Neural progenitor cell (in vitro differentiated cells): ENCODE data around the gene TAF4B. TPM values are rescaled to one million over a fixed set of nuclear protein-coding genes. Genes with fewer than 3 reads are reported as not detected.
"Not testable (repeated sequence)": the region's sequence is repeated elsewhere in the genome, so short reads cannot be mapped to it uniquely, and the experiment has no call there.

ENCODE experiments used
- DNase-seq: peaks from one replicate; pipeline ENCODE4 v3.0.0-alpha.2; 2016; ENCODE audit warnings: low spot score
- H2AFZ ChIP-seq: fragments of 200-600 bp; sonication (generic); replicated peaks from 2 replicates; pipeline ENCODE4 v1.6.1; 2016; ENCODE audit warnings: antibody characterized with exemption
- H3F3A ChIP-seq: fragments of 200-600 bp; sonication (generic); 2 replicates; pipeline ENCODE4 v1.6.1; 2016; ENCODE audit warnings: antibody characterized with exemption, low read depth
- H3K27ac ChIP-seq: fragments of 200-600 bp; sonication (generic); 2 replicates; pipeline ENCODE4 v1.5.1; 2016; ENCODE audit warnings: mild to moderate bottlenecking
- H3K27me3 ChIP-seq: fragments of 200-600 bp; sonication (generic); 2 replicates; pipeline ENCODE4 v1.6.1; 2016; ENCODE audit warnings: mild to moderate bottlenecking, moderate library complexity
- H3K36me3 ChIP-seq: fragments of 200-600 bp; sonication (generic); 2 replicates; pipeline ENCODE4 v1.5.1; 2016
- H3K4me1 ChIP-seq: fragments of 200-600 bp; sonication (generic); 2 replicates; pipeline ENCODE4 v1.6.1; 2016; ENCODE audit warnings: mixed run types
- H3K4me2 ChIP-seq: fragments of 200-600 bp; sonication (generic); 2 replicates; pipeline ENCODE4 v1.6.1; 2016
- H3K4me3 ChIP-seq: fragments of 200-600 bp; sonication (generic); 2 replicates; pipeline ENCODE4 v1.5.1; 2016
- H3K79me2 ChIP-seq: fragments of 200-600 bp; sonication (generic); 2 replicates; pipeline ENCODE4 v1.6.1; 2016; ENCODE audit warnings: low read depth
- H3K9ac ChIP-seq: fragments of 200-600 bp; sonication (generic); 2 replicates; pipeline ENCODE4 v1.6.1; 2016
- H3K9me3 ChIP-seq: fragments of 200-600 bp; sonication (generic); 2 replicates; pipeline ENCODE4 v1.5.1; 2016; ENCODE audit warnings: low read depth
- H4K20me1 ChIP-seq: fragments of 200-600 bp; sonication (generic); 2 replicates; pipeline ENCODE4 v1.6.1; 2016; ENCODE audit warnings: low read depth
- H3K27ac Mint-ChIP-seq: 3 replicates; pipeline ENCODE4 v1.8.0; 2021; ENCODE audit warnings: mixed read lengths
- H3K27me3 Mint-ChIP-seq: 2 replicates; pipeline ENCODE4 v1.8.0; 2022; ENCODE audit warnings: low read depth, mild to moderate bottlenecking, inconsistent platforms, moderate library complexity, mixed read lengths; ENCODE audit not compliant: insufficient read depth
- H3K36me3 Mint-ChIP-seq: 3 replicates; pipeline ENCODE4 v1.8.0; 2021; ENCODE audit warnings: mixed read lengths
- H3K4me1 Mint-ChIP-seq: 3 replicates; pipeline ENCODE4 v1.8.0; 2021; ENCODE audit warnings: mixed read lengths
- H3K4me3 Mint-ChIP-seq: 3 replicates; pipeline ENCODE4 v1.8.0; 2021; ENCODE audit warnings: mild to moderate bottlenecking, moderate library complexity, mixed read lengths
- H3K9me3 Mint-ChIP-seq: 3 replicates; pipeline ENCODE4 v1.8.0; 2020; ENCODE audit warnings: mixed read lengths
- EZH2 ChIP-seq: fragments of 200-600 bp; sonication (generic); IDR thresholded peaks from 2 replicates; pipeline ENCODE4 v1.6.1; 2017; ENCODE audit warnings: antibody characterized with exemption, mild to moderate bottlenecking, moderate library complexity
- EZH2phosphoT487 ChIP-seq: fragments of 200-600 bp; sonication (generic); IDR thresholded peaks from 2 replicates; pipeline ENCODE4 v1.6.1; 2017; ENCODE audit warnings: antibody characterized with exemption
- total RNA-seq: library from RNA; depleted of rRNA; stranded (reverse); fragments of >200 nt; gene quantifications from 2 replicates; pipeline ENCODE4 v1.2.3, GENCODE V29; 2015; ENCODE audit warnings: low replicate concordance
- TF ChIP-seq, protein P1 (sequence below): fragments of 200-600 bp; sonication (generic); IDR thresholded peaks from 2 replicates; pipeline ENCODE4 v1.5.1; 2017; ENCODE audit warnings: antibody characterized with exemption, mild to moderate bottlenecking

Gene TAF4B
- total RNA-seq, 1 donor from 2014 or later: 6.9 TPM

DNA sequence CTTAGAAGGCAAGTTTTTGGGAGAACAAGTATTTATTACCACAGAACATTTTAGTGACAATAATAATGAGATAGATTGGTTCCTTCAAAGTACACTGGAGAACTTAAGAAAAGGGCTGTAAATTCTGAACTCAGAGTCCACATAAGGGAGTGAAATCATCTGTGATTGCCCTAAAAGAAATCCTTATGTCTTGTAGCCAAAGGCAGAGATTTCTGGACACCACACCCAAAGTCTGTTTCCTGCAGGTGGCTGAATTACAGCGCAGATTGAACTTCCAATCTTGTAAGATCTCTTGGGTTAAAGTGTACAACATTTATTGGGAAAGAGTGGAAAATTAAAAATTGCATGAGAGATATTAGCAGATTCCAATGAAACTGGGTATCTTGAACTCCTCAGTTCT lies 143.8 kb downstream of the TAF4B start:
- no peak overlapping the region for H2AFZ ChIP-seq
- Mint-ChIP-seq H3K27me3 (peaks cover 2% of the 10 kb centered on the region), H3K4me3 (no peak overlapping the region), H3K36me3 (no peaks in the 10 kb centered on the region), H3K4me1 (no peaks in the 10 kb centered on the region), H3K9me3 (peaks cover 2% of the 10 kb centered on the region), H3K27ac (no peak overlapping the region)
- H3K27me3 ChIP-seq: no peaks in the 10 kb centered on the region
- H3K4me3 ChIP-seq: no peak overlapping the region
- H3K9ac ChIP-seq: no peak overlapping the region
- no peak overlapping the region for H3K4me2 ChIP-seq
- peaks cover 4% of the 10 kb centered on the region for H3K9me3 ChIP-seq
- no peaks in the 10 kb centered on the region for H3F3A ChIP-seq
- no peak for TF ChIP-seq EZH2
- H3K36me3 ChIP-seq: no peaks in the 10 kb centered on the region
- H3K79me2 ChIP-seq: no peaks in the 10 kb centered on the region
- H4K20me1 ChIP-seq: no peaks in the 10 kb centered on the region
- H3K4me1 ChIP-seq: no peaks in the 10 kb centered on the region
- DNase-seq: no peak
- H3K27ac ChIP-seq: no peak overlapping the region

DNA sequence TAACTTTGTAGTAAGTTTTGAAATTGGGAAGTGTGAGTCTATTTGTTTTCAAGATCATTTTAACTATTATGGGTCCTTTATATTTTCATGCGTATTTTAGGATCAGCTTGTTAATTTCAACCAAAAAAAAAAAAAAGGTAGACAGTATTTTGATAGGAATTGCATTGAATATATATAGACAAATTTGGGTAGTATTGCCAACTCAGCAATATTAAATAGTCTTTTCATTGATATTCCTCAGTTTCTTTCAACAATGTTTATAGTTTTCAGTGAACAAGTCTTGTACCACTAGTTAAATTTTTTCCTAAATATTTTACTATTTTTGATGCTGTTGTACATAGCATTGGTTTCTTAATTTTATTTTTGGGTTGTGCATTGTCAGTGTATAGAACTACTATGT lies 149.9 kb downstream of the TAF4B start:
- H3K36me3 ChIP-seq: no peaks in the 10 kb centered on the region
- no peak overlapping the region for H3K4me2 ChIP-seq
- no peaks in the 10 kb centered on the region for H3K9me3 Mint-ChIP-seq
- H3K27ac ChIP-seq: no peak overlapping the region
- H4K20me1 ChIP-seq: no peaks in the 10 kb centered on the region
- no peaks in the 10 kb centered on the region for H3K9me3 ChIP-seq
- no peaks in the 10 kb centered on the region for H3K27me3 Mint-ChIP-seq
- DNase-seq: no peak
- H3K27ac Mint-ChIP-seq: no peak overlapping the region
- H3K4me1 Mint-ChIP-seq: no peaks in the 10 kb centered on the region
- no peak for TF ChIP-seq EZH2
- no peak for TF ChIP-seq EZH2phosphoT487
- TF ChIP-seq, protein P1, sequence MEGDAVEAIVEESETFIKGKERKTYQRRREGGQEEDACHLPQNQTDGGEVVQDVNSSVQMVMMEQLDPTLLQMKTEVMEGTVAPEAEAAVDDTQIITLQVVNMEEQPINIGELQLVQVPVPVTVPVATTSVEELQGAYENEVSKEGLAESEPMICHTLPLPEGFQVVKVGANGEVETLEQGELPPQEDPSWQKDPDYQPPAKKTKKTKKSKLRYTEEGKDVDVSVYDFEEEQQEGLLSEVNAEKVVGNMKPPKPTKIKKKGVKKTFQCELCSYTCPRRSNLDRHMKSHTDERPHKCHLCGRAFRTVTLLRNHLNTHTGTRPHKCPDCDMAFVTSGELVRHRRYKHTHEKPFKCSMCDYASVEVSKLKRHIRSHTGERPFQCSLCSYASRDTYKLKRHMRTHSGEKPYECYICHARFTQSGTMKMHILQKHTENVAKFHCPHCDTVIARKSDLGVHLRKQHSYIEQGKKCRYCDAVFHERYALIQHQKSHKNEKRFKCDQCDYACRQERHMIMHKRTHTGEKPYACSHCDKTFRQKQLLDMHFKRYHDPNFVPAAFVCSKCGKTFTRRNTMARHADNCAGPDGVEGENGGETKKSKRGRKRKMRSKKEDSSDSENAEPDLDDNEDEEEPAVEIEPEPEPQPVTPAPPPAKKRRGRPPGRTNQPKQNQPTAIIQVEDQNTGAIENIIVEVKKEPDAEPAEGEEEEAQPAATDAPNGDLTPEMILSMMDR: no peak
- no peaks in the 10 kb centered on the region for H3K36me3 Mint-ChIP-seq
- H2AFZ ChIP-seq: no peak overlapping the region
- H3K79me2 ChIP-seq: no peaks in the 10 kb centered on the region
- H3K27me3 ChIP-seq: no peaks in the 10 kb centered on the region
- no peak overlapping the region for H3K4me3 ChIP-seq
- no peaks in the 10 kb centered on the region for H3K4me1 ChIP-seq
- no peak overlapping the region for H3K9ac ChIP-seq
- no peak overlapping the region for H3K4me3 Mint-ChIP-seq
- no peaks in the 10 kb centered on the region for H3F3A ChIP-seq

DNA sequence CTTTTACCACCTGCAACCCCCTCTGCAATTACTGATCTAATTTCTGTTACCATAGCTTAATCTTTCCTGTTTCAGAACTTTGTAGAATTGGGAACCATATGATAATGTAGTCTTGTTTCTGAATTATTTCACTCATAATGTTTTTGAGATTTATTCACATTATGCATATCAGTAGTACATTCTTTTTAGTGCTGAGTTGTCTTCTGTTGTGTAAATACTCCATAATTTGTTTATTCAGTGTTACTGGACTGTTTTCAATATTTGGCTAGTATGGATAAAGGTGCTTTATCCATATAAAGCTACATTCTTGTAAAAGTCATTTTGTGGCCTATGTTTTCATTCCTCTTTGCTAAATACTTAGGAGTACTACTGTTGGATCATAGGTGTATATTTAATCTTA lies 152.5 kb downstream of the TAF4B start:
- H3K9me3 Mint-ChIP-seq: no peaks in the 10 kb centered on the region
- TF ChIP-seq EZH2phosphoT487: no peak
- TF ChIP-seq EZH2: no peak
- TF ChIP-seq, protein P1: no peak
- no peaks in the 10 kb centered on the region for H3K27me3 Mint-ChIP-seq
- Histone ChIP-seq H3K9me3 (no peaks in the 10 kb centered on the region), H2AFZ (no peak overlapping the region), H3K27ac (no peak overlapping the region), H3K4me3 (no peak overlapping the region), H3K27me3 (no peaks in the 10 kb centered on the region), H3K9ac (no peak overlapping the region), H3K36me3 (no peaks in the 10 kb centered on the region), H3K79me2 (no peaks in the 10 kb centered on the region), H3F3A (no peaks in the 10 kb centered on the region), H3K4me1 (no peaks in the 10 kb centered on the region), H4K20me1 (no peaks in the 10 kb centered on the region), H3K4me2 (no peak overlapping the region)
- no peaks in the 10 kb centered on the region for H3K4me1 Mint-ChIP-seq
- no peak overlapping the region for H3K4me3 Mint-ChIP-seq
- no peak for DNase-seq
- H3K27ac Mint-ChIP-seq: no peak overlapping the region
- no peaks in the 10 kb centered on the region for H3K36me3 Mint-ChIP-seq

DNA sequence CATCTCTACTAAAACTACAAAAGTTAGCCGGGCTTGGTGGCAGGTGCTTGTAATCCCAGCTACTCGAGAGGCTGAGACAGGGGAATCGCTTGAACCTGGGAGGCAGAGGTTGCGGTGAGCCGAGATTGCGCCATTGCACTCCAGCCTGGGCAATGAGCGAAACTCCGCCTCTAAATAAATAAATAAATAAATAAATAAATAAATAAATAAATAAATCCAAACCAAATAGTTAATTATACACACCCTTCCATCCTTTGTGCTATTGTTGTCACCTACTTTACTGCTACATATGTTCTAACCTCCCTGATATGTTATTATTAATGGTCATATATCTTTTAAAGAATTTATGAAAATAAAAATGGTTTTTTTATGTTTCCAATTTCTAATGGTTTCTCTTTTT lies 155.3 kb downstream of the TAF4B start:
- H3K4me3 ChIP-seq, H3K27ac Mint-ChIP-seq, H3K79me2 ChIP-seq, H4K20me1 ChIP-seq, H3K9ac ChIP-seq, H3K36me3 Mint-ChIP-seq, H3K27ac ChIP-seq, H3K4me3 Mint-ChIP-seq, H3F3A ChIP-seq, H3K27me3 ChIP-seq, H3K4me1 ChIP-seq, H3K4me2 ChIP-seq, H3K27me3 Mint-ChIP-seq, H3K9me3 ChIP-seq, H2AFZ ChIP-seq, H3K36me3 ChIP-seq, H3K9me3 Mint-ChIP-seq, DNase-seq: not testable (repeated sequence)
- peaks cover 13% of the 10 kb centered on the region for H3K4me1 Mint-ChIP-seq
